ENCODE data around the gene CRYBG1. TPM values are rescaled to one million over a fixed set of nuclear protein-coding genes. Genes with fewer than 3 reads are reported as not detected.

The CRYBG1 gene
- total and polyA plus RNA-seq, 2 donors (not counting 3 experiments of a cell fraction or from before 2014, with no cell fraction given), result 4.1 to 30.1 TPM

DNA sequence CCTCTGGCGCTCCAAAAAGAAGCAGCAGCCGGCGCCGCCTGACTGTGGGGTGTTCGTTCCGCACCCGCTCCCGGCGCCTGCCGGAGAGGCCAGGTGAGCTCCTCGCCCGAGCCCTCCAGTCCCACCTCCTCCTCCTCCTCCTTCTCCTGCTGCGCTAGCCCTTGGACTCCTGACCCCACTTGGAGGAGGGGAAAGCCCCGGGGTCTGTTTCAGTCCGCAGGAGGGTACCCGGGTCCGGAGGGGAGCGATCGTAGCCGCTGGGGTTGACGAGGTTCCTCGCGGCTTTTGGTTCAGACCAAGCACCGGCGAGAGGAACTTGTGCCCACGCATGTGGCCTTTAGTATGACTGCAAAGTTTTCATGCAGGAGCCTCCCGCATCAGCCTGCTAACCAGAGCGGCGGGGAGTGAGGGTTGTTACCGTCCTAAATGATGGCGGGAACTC is 493 bp downstream of the CRYBG1 start:
- H3K9me3 ChIP-seq (replicated peaks; ENCODE audit: control insufficient read depth, insufficient read depth, low read length), result no peaks in the 10 kb centered on the region
- no peak for DNase-seq (ENCODE audit: low read depth, low spot score)
- no peaks in the 10 kb centered on the region for H3K9me1 ChIP-seq (replicated peaks; ENCODE audit: control insufficient read depth, extremely low read depth, insufficient read depth, low read length)
- H3K36me3 ChIP-seq (ENCODE audit: control insufficient read depth in 2 of 2, extremely low read depth in 1 of 2, insufficient read depth in 2 of 2, low read length in 2 of 2), result no peaks in the 10 kb centered on the region
- intact Hi-C loops (cut with micrococcal nuclease), result loop anchor here (1.0 to 2.0 kb wide), 2 partner anchors 22 to 618 kb away; no protein-coding TSS in a partner anchor
- peak overlapping the region; percentile 85 for H2AFZ ChIP-seq (ENCODE audit: low read depth, low read length)
- peaks cover 7% of the 10 kb centered on the region for H3K4me1 ChIP-seq (ENCODE audit: control insufficient read depth, extremely low read depth, insufficient read depth, low read length)
- peaks cover 14 to 23% of the 10 kb centered on the region in 2 experiments for H3K27me3 ChIP-seq (ENCODE audit: control insufficient read depth in 2 of 2, insufficient read depth in 2 of 2, low read length in 2 of 2)
- peak overlapping the region; percentile 2 to 22 (median 17) for H3K4me3 ChIP-seq (replicated peaks in 1 of 3; ENCODE audit: insufficient read depth in 1 of 3, low read depth in 1 of 3, low read length in 3 of 3)
- ChIA-PET CTCF (interaction anchor here (0.7 to 3.3 kb wide), 17 partner anchors 9 to 618 kb away, joined by 3 to 21 read pairs (median 5); partner anchors contain the start of gene ATG5), POLR2A (no interaction called here)
- BruUV-seq (replicated peaks), result no TSS peak
- no peak overlapping the region for H3K27ac ChIP-seq (ENCODE audit: insufficient read depth, low read depth, low read length)
- dilution Hi-C loops (cut with MboI; ENCODE audit: extremely low pct_ligation_motif_present, low sequenced_read_pairs), result no loop called here
- H3K9ac ChIP-seq (replicated peaks; ENCODE audit: extremely low read depth, insufficient read depth, low read length), result no peak overlapping the region
- no peaks in the 10 kb centered on the region for H4K20me1 ChIP-seq (replicated peaks; ENCODE audit: control insufficient read depth, extremely low read depth, insufficient read depth, low read length)
- H3K4me2 ChIP-seq (ENCODE audit: insufficient read depth, low read length), result peak overlapping the region; percentile 49
- TF ChIP-seq EZH2 (IDR thresholded peaks at IDR 0.05; ENCODE audit: borderline replicate concordance, low read depth, low read length, severe bottlenecking), result peak; percentile 91
- no peak for TF ChIP-seq MYC (IDR thresholded peaks at IDR 0.05; ENCODE audit: low read depth, low read length)
- FAIRE-seq, result no peak
- no peaks in the 10 kb centered on the region for H3K79me2 ChIP-seq (ENCODE audit: control insufficient read depth, insufficient read depth, low read length)

DNA sequence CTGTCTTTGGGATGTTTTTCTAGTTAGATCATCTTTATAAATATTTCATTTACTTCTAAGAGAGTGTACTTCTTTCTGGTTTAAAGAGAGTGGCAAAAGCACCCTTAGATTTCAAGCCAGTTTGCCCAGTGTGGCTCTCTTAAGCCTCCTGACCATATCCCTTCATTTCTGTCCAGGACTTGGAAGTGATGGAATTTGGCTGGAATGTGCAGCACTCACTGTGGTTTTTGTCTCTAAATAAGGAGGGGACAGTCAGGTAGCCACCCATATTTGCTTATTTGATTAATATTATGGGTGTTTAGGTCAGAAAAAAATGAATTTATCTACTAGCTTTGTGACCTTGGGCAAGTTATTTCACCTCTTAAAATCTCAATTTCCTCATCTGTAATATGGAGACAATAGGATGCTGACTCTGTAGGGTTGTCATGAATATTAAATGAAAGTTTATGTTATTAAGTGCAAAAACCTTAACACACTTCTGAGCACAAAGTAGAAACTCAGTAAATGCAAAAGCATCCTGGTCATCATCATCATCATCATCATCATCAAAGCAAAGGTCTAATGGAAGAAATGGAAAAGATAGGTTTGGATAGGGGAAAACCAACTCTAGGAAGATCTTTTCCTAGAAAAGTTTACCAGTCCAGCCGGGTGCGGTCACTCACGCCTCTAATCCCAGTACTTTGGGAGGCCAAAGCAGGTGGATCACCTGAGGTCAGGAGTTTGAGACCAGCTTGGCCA is 3.1 kb downstream of the CRYBG1 start:
- dilution Hi-C loops (cut with MboI; ENCODE audit: extremely low pct_ligation_motif_present, low sequenced_read_pairs), result no loop called here
- ChIA-PET POLR2A (no interaction called here), CTCF (interaction anchor here (1.1 kb wide), 1 partner anchor 24 kb away, joined by 3 read pairs; no protein-coding TSS in a partner anchor)
- H2AFZ ChIP-seq (ENCODE audit: low read depth, low read length), result no peak overlapping the region
- H3K79me2 ChIP-seq (ENCODE audit: control insufficient read depth, insufficient read depth, low read length), result no peaks in the 10 kb centered on the region
- H3K4me1 ChIP-seq (ENCODE audit: control insufficient read depth, extremely low read depth, insufficient read depth, low read length), result peaks cover 7% of the 10 kb centered on the region
- no peaks in the 10 kb centered on the region for H3K36me3 ChIP-seq (ENCODE audit: control insufficient read depth in 2 of 2, extremely low read depth in 1 of 2, insufficient read depth in 2 of 2, low read length in 2 of 2)
- H3K9ac ChIP-seq (replicated peaks; ENCODE audit: extremely low read depth, insufficient read depth, low read length), result no peak overlapping the region
- TF ChIP-seq POLR2AphosphoS5 (IDR thresholded peaks at IDR 0.05; ENCODE audit: insufficient read depth, low read depth, low read length) (no peak), GATA2 (IDR thresholded peaks at IDR 0.05; ENCODE audit: insufficient read depth, insufficient read length, low read depth, low read length) (no peak), EZH2 (IDR thresholded peaks at IDR 0.05; ENCODE audit: borderline replicate concordance, low read depth, low read length, severe bottlenecking) (no peak), MYC (IDR thresholded peaks at IDR 0.05; ENCODE audit: low read depth, low read length) (no peak), JUN (IDR thresholded peaks at IDR 0.05; ENCODE audit: borderline replicate concordance, insufficient read depth, insufficient read length, low read depth) (no peak), FOS (IDR thresholded peaks at IDR 0.05; ENCODE audit: borderline replicate concordance, insufficient read depth, low read length) (no peak), POLR2A (IDR thresholded peaks at IDR 0.05; ENCODE audit: low read depth, low read length) (no peak)
- TF ChIP-seq, protein P1, sequence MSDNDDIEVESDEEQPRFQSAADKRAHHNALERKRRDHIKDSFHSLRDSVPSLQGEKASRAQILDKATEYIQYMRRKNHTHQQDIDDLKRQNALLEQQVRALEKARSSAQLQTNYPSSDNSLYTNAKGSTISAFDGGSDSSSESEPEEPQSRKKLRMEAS (IDR thresholded peaks at IDR 0.05; ENCODE audit: insufficient read depth, insufficient read length), result no peak
- TF ChIP-seq, protein P2, sequence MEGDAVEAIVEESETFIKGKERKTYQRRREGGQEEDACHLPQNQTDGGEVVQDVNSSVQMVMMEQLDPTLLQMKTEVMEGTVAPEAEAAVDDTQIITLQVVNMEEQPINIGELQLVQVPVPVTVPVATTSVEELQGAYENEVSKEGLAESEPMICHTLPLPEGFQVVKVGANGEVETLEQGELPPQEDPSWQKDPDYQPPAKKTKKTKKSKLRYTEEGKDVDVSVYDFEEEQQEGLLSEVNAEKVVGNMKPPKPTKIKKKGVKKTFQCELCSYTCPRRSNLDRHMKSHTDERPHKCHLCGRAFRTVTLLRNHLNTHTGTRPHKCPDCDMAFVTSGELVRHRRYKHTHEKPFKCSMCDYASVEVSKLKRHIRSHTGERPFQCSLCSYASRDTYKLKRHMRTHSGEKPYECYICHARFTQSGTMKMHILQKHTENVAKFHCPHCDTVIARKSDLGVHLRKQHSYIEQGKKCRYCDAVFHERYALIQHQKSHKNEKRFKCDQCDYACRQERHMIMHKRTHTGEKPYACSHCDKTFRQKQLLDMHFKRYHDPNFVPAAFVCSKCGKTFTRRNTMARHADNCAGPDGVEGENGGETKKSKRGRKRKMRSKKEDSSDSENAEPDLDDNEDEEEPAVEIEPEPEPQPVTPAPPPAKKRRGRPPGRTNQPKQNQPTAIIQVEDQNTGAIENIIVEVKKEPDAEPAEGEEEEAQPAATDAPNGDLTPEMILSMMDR (IDR thresholded peaks at IDR 0.05; ENCODE audit: extremely low read depth in 1 of 2, insufficient read depth in 1 of 2, low read depth in 1 of 2, low read length in 2 of 2), result no peak
- H3K4me2 ChIP-seq (ENCODE audit: insufficient read depth, low read length), result no peak overlapping the region
- no peaks in the 10 kb centered on the region for H3K9me1 ChIP-seq (replicated peaks; ENCODE audit: control insufficient read depth, extremely low read depth, insufficient read depth, low read length)
- intact Hi-C loops (cut with micrococcal nuclease), result no loop called here
- H3K27me3 ChIP-seq (ENCODE audit: control insufficient read depth in 2 of 2, insufficient read depth in 2 of 2, low read length in 2 of 2), result peaks cover 21 to 26% of the 10 kb centered on the region in 2 experiments
- no peak overlapping the region for H3K27ac ChIP-seq (ENCODE audit: insufficient read depth, low read depth, low read length)
- DNase-seq (ENCODE audit: low read depth, low spot score) (no peak), FAIRE-seq (no peak)
- no peaks in the 10 kb centered on the region for H3K9me3 ChIP-seq (replicated peaks; ENCODE audit: control insufficient read depth, insufficient read depth, low read length)
- no TSS peak for BruUV-seq (replicated peaks)
- no peaks in the 10 kb centered on the region for H4K20me1 ChIP-seq (replicated peaks; ENCODE audit: control insufficient read depth, extremely low read depth, insufficient read depth, low read length)
- no peak overlapping the region for H3K4me3 ChIP-seq (replicated peaks in 1 of 3; ENCODE audit: insufficient read depth in 1 of 3, low read depth in 1 of 3, low read length in 3 of 3)
